ENCODE data around the gene APBB2. TPM values are rescaled to one million over a fixed set of nuclear protein-coding genes. Genes with fewer than 3 reads are reported as not detected.
A peak's percentile ranks its signal among the peaks of the same experiment; 100 is the strongest.

Gene APBB2
- polyA plus RNA-seq, 3 donors: 0.15 to 0.33 TPM; not detected in 1

- Mint-ChIP-seq H3K36me3 (no peaks in the 10 kb centered on the region), H3K27ac (no peak overlapping the region), H3K9me3 (peaks cover 0 to 6% (median 4%) of the 10 kb centered on the region in 7 donors), H3K4me1 (peaks cover 9% of the 10 kb centered on the region), H3K27me3 (ENCODE audit: low read depth in 3 of 3) (peaks cover 1 to 3% (median 2%) of the 10 kb centered on the region in 3 donors), H3K4me3 (no peak overlapping the region)
- intact Hi-C loops (cut with micrococcal nuclease): no loop called here
- Histone ChIP-seq H3K79me2 (ENCODE audit: insufficient read depth, low read length) (no peaks in the 10 kb centered on the region), H3K27ac (ENCODE audit: low read depth in 1 of 2, low read length in 2 of 2) (no peak overlapping the region), H3K27me3 (ENCODE audit: control insufficient read depth in 2 of 2, insufficient read depth in 2 of 2, low read length in 2 of 2) (no peaks in the 10 kb centered on the region), H3K36me3 (replicated peaks in 1 of 2; ENCODE audit: control insufficient read depth in 1 of 2, insufficient read depth in 2 of 2, low read length in 2 of 2) (no peaks in the 10 kb centered on the region), H3K4me1 (ENCODE audit: control insufficient read depth in 1 of 2, insufficient read depth in 2 of 2, low read length in 2 of 2) (peaks cover 0 to 7% of the 10 kb centered on the region in 2 donors), H2AFZ (ENCODE audit: insufficient read depth, low read depth, low read length, poor library complexity, severe bottlenecking) (no peak overlapping the region), H3K4me3 (replicated peaks in 1 of 3; ENCODE audit: low read depth in 2 of 3, low read length in 3 of 3) (no peak overlapping the region), H3K4me2 (replicated peaks; ENCODE audit: extremely low read depth, low read length, poor library complexity, severe bottlenecking) (no peak overlapping the region), H3K9me3 (replicated peaks in 1 of 2; ENCODE audit: control insufficient read depth in 1 of 2, insufficient read depth in 1 of 2, low read length in 2 of 2) (peaks cover 0 to 4% of the 10 kb centered on the region in 2 donors), H3K9ac (ENCODE audit: insufficient read depth, low read length, poor library complexity, severe bottlenecking) (no peak overlapping the region), H4K20me1 (ENCODE audit: insufficient read depth, low read length) (no peaks in the 10 kb centered on the region)
- no peak for TF ChIP-seq CTCF (IDR thresholded peaks at IDR 0.05)
- DNase-seq: peak in 1 of 3 donors; percentile 20
- WGBS (ENCODE audit: insufficient coverage): no CpG with 5 or more reads among the region's 2 CpGs
Observed at GRCh38 chr4:40782876-40783275, 431.5 kb downstream of the APBB2 start.

- no peak for TF ChIP-seq CTCF (IDR thresholded peaks at IDR 0.05)
- Histone ChIP-seq H3K79me2 (ENCODE audit: insufficient read depth, low read length) (no peaks in the 10 kb centered on the region), H3K36me3 (replicated peaks in 1 of 2; ENCODE audit: control insufficient read depth in 1 of 2, insufficient read depth in 2 of 2, low read length in 2 of 2) (no peaks in the 10 kb centered on the region), H3K4me2 (replicated peaks; ENCODE audit: extremely low read depth, low read length, poor library complexity, severe bottlenecking) (no peak overlapping the region), H3K27ac (ENCODE audit: low read depth in 1 of 2, low read length in 2 of 2) (no peak overlapping the region), H3K9me3 (replicated peaks in 1 of 2; ENCODE audit: control insufficient read depth in 1 of 2, insufficient read depth in 1 of 2, low read length in 2 of 2) (peaks cover 0 to 10% of the 10 kb centered on the region in 2 donors), H2AFZ (ENCODE audit: insufficient read depth, low read depth, low read length, poor library complexity, severe bottlenecking) (no peak overlapping the region), H3K4me1 (ENCODE audit: control insufficient read depth in 1 of 2, insufficient read depth in 2 of 2, low read length in 2 of 2) (peaks cover 0 to 7% of the 10 kb centered on the region in 2 donors), H3K4me3 (replicated peaks in 1 of 3; ENCODE audit: low read depth in 2 of 3, low read length in 3 of 3) (no peak overlapping the region), H3K9ac (ENCODE audit: insufficient read depth, low read length, poor library complexity, severe bottlenecking) (no peak overlapping the region), H3K27me3 (ENCODE audit: control insufficient read depth in 2 of 2, insufficient read depth in 2 of 2, low read length in 2 of 2) (no peaks in the 10 kb centered on the region), H4K20me1 (ENCODE audit: insufficient read depth, low read length) (no peaks in the 10 kb centered on the region)
- peaks cover 2 to 10% (median 4%) of the 10 kb centered on the region in 7 donors for H3K9me3 Mint-ChIP-seq
- intact Hi-C loops (cut with micrococcal nuclease): no loop called here
- H3K36me3 Mint-ChIP-seq: no peaks in the 10 kb centered on the region
- DNase-seq: no peak
- H3K27ac Mint-ChIP-seq: peak overlapping the region in 1 of 7 donors; percentile 23
- WGBS (ENCODE audit: insufficient coverage): no CpG with 5 or more reads among the region's 1 CpG
- no peak overlapping the region for H3K4me3 Mint-ChIP-seq
- H3K4me1 Mint-ChIP-seq: peaks cover 11% of the 10 kb centered on the region
- peaks cover 0 to 2% (median 1%) of the 10 kb centered on the region in 3 donors for H3K27me3 Mint-ChIP-seq (ENCODE audit: low read depth in 3 of 3)
Observed at GRCh38 chr4:40778090-40778489, 436.3 kb downstream of the APBB2 start.
